ENCODE results near the gene TP53INP2. TPM values are rescaled to one million over a fixed set of nuclear protein-coding genes. Genes with fewer than 3 reads are reported as not detected.

Gene TP53INP2
- total RNA-seq, 1 donor from 2014 or later = 1.0 TPM

Small RNA genes lying within 50 kb of the gene (small RNA-seq; reads per million reads assigned to genes)
- not detected for gene AL118520.1

Other genes with a start within 250 kb of the TP53INP2 start
- gene DYNLRB1, start 187.9 kb upstream of the TP53INP2 start, total RNA-seq = 28.7 TPM
- 11.0 TPM for gene MAP1LC3A, start 145.6 kb upstream of the TP53INP2 start, total RNA-seq
- 11.0 TPM for gene PIGU, start 27.3 kb upstream of the TP53INP2 start, total RNA-seq
- gene NCOA6, start 121.3 kb downstream of the TP53INP2 start, total RNA-seq = 14.6 TPM
- 2.6 TPM for gene GGT7, start 168.5 kb downstream of the TP53INP2 start, total RNA-seq
- gene ACSS2, start 172.3 kb downstream of the TP53INP2 start, total RNA-seq = 71.0 TPM